SU-DHL-6 (cell line): ENCODE data around the gene LPIN3.

ENCODE experiments used
- H2AFZ ChIP-seq: fragments of 200-600 bp; sonication (generic); 2 replicates; pipeline ENCODE4 v1.6.1; 2014; ENCODE audit warnings: low read depth, mild to moderate bottlenecking, moderate library complexity, mixed read lengths, antibody characterized with exemption, low read length; ENCODE audit not compliant: severe bottlenecking
- H3F3A ChIP-seq: fragments of 200-600 bp; shearing (Covaris generic); 2 replicates; pipeline ENCODE4 v1.6.0; 2016; ENCODE audit warnings: antibody characterized with exemption, mild to moderate bottlenecking; ENCODE audit not compliant: insufficient read depth
- H3K27ac ChIP-seq: fragments of 200-600 bp; sonication (generic); 2 replicates; pipeline ENCODE4 v1.5.1; 2016; ENCODE audit warnings: low read depth, mild to moderate bottlenecking, low read length, moderate library complexity, mixed read lengths
- H3K27me3 ChIP-seq: fragments of 200-600 bp; sonication (generic), shearing (Covaris generic); 2 replicates; pipeline ENCODE4 v1.6.0; 2014; ENCODE audit warnings: mild to moderate bottlenecking, low read length
- H3K36me3 ChIP-seq: fragments of 200-600 bp; sonication (generic); 2 replicates; pipeline ENCODE4 v1.6.1; 2014; ENCODE audit warnings: mild to moderate bottlenecking, low read length, mixed read lengths
- H3K4me2 ChIP-seq: fragments of 300-600, 200-600 bp; shearing (Covaris generic), sonication (generic); 2 replicates; pipeline ENCODE4 v1.6.0; 2014; ENCODE audit warnings: low read length, low read depth, mild to moderate bottlenecking; ENCODE audit not compliant: poor library complexity, severe bottlenecking
- H3K4me3 ChIP-seq: fragments of 200-600 bp; sonication (generic); 2 replicates; pipeline ENCODE4 v1.5.1; 2014; ENCODE audit warnings: antibody characterized with exemption, low read length, mild to moderate bottlenecking, mixed read lengths; ENCODE audit not compliant: insufficient read depth, poor library complexity, severe bottlenecking
- H3K79me2 ChIP-seq: fragments of 200-600 bp; sonication (generic); 2 replicates; pipeline ENCODE4 v1.6.1; 2014; ENCODE audit warnings: mild to moderate bottlenecking, low read length, moderate library complexity; ENCODE audit not compliant: insufficient read depth
- H3K9ac ChIP-seq: fragments of 200-600 bp; sonication (generic); 2 replicates; pipeline ENCODE4 v1.7.0; 2014; ENCODE audit warnings: mild to moderate bottlenecking, low read length
- H3K9me2 ChIP-seq: fragments of 200-600 bp; sonication (generic); replicated peaks from 2 replicates; pipeline ENCODE4 v1.6.1; 2014; ENCODE audit warnings: low read length; ENCODE audit not compliant: insufficient read depth
- H3K9me3 ChIP-seq: fragments of 200-600 bp; sonication (generic); 2 replicates; pipeline ENCODE4 v1.6.1; 2014; ENCODE audit warnings: low read length, mixed read lengths; ENCODE audit not compliant: insufficient read depth
- H4K20me1 ChIP-seq: fragments of 200-600 bp; sonication (generic); 2 replicates; pipeline ENCODE4 v1.6.1; 2014; ENCODE audit warnings: low read depth, mild to moderate bottlenecking, antibody characterized with exemption, low read length, moderate library complexity, mixed read lengths
- CTCF ChIP-seq: fragments of 200-600 bp; sonication (generic); IDR thresholded peaks from one replicate; pipeline ENCODE4 v1.5.1; 2017; ENCODE audit warnings: antibody characterized with exemption, mild to moderate bottlenecking, low read length, moderate library complexity; ENCODE audit not compliant: insufficient read depth, poor library complexity, severe bottlenecking
- EZH2phosphoT487 ChIP-seq: fragments of 200-600 bp; sonication (generic), shearing (Covaris generic); conservative IDR thresholded peaks from 2 replicates; pipeline ENCODE4 v1.6.1; 2018; ENCODE audit warnings: mild to moderate bottlenecking, antibody characterized with exemption, low read length, moderate library complexity, mixed read lengths

LPIN3 gene

GRCh38 chr20:41375846-41376245 is 35.2 kb downstream of the LPIN3 start:
- Histone ChIP-seq H4K20me1 (no peaks in the 10 kb centered on the region), H3F3A (no peaks in the 10 kb centered on the region), H3K4me3 (no peak overlapping the region), H3K9me3 (no peaks in the 10 kb centered on the region), H3K36me3 (no peaks in the 10 kb centered on the region), H3K27ac (no peak overlapping the region), H3K4me2 (no peak overlapping the region), H3K9me2 (no peaks in the 10 kb centered on the region), H3K9ac (no peak overlapping the region), H3K79me2 (no peaks in the 10 kb centered on the region), H2AFZ (no peak overlapping the region), H3K27me3 (no peaks in the 10 kb centered on the region)
- TF ChIP-seq EZH2phosphoT487 (no peak), CTCF (no peak)

- Histone ChIP-seq H3K36me3 (no peaks in the 10 kb centered on the region), H3K4me3 (no peak overlapping the region), H3K4me2 (no peak overlapping the region), H3K79me2 (no peaks in the 10 kb centered on the region), H3K27ac (no peak overlapping the region), H3K9me3 (no peaks in the 10 kb centered on the region), H3K9ac (no peak overlapping the region), H2AFZ (no peak overlapping the region), H3K27me3 (no peaks in the 10 kb centered on the region), H3K9me2 (no peaks in the 10 kb centered on the region), H4K20me1 (no peaks in the 10 kb centered on the region), H3F3A (no peaks in the 10 kb centered on the region)
- no peak for TF ChIP-seq EZH2phosphoT487
- no peak for TF ChIP-seq CTCF
These were observed 35.7 kb downstream of the LPIN3 start for GRCh38 chr20:41376349-41376748.

GRCh38 chr20:41377275-41377674 is 36.7 kb downstream of the LPIN3 start:
- Histone ChIP-seq H3K9me3 (no peaks in the 10 kb centered on the region), H3K79me2 (no peaks in the 10 kb centered on the region), H3K4me2 (no peak overlapping the region), H3K36me3 (no peaks in the 10 kb centered on the region), H3K27ac (no peak overlapping the region), H3K4me3 (no peak overlapping the region), H3K9ac (no peak overlapping the region), H2AFZ (no peak overlapping the region), H4K20me1 (no peaks in the 10 kb centered on the region), H3K9me2 (no peaks in the 10 kb centered on the region), H3F3A (no peaks in the 10 kb centered on the region), H3K27me3 (no peaks in the 10 kb centered on the region)
- TF ChIP-seq EZH2phosphoT487 = no peak
- TF ChIP-seq CTCF = no peak

GRCh38 chr20:41379551-41379950 is 38.9 kb downstream of the LPIN3 start:
- no peaks in the 10 kb centered on the region for H3K9me3 ChIP-seq
- no peak overlapping the region for H2AFZ ChIP-seq
- H3K4me2 ChIP-seq = no peak overlapping the region
- no peaks in the 10 kb centered on the region for H3K9me2 ChIP-seq
- no peak for TF ChIP-seq CTCF
- no peak for TF ChIP-seq EZH2phosphoT487
- no peaks in the 10 kb centered on the region for H3K36me3 ChIP-seq
- no peaks in the 10 kb centered on the region for H3K27me3 ChIP-seq
- no peaks in the 10 kb centered on the region for H4K20me1 ChIP-seq
- H3K4me3 ChIP-seq = no peak overlapping the region
- H3F3A ChIP-seq = no peaks in the 10 kb centered on the region
- H3K9ac ChIP-seq = no peak overlapping the region
- no peaks in the 10 kb centered on the region for H3K79me2 ChIP-seq
- no peak overlapping the region for H3K27ac ChIP-seq
